Measurements from ENCODE around the gene INKA1. TPM values are rescaled to one million over a fixed set of nuclear protein-coding genes. Genes with fewer than 3 reads are reported as not detected.
"Not testable (repeated sequence)": the region's sequence is repeated elsewhere in the genome, so short reads cannot be mapped to it uniquely, and the experiment has no call there.

INKA1 gene
- total RNA-seq, 1 donor from 2014 or later, result 12.3 TPM

GRCh38 chr3:49807431-49808114 lies 4.5 kb downstream of the INKA1 start:
- no peak for DNase-seq

- no peak for DNase-seq
Measured at GRCh38 chr3:49812916-49813496, 9.9 kb downstream of the INKA1 start.

GRCh38 chr3:49813497-49814174 lies 10.6 kb downstream of the INKA1 start, which contains the start of gene UBA7:
TSS of gene UBA7 (minus strand) at chr3:49813953. CDS start at chr3:49813787, 166 bp downstream.
- no peak for DNase-seq

DNA sequence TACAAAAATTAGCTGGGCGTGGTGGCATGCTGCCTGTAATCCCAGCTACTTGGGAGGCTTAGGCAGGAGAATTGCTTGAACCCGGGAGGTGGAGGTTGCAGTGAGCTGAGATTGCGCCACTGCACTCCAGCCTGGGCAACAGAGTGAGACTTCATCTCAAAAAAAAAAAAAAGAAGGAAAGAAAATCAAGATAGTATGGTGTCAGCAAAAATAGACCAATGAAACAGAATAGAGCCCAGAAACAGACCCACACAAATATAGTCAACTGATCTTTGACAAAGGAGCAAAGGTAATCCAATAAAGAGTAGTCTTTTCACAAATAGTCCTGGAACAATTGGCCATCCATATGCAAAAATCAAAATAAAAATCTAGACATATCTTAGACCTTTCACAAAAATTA lies 20.1 kb downstream of the INKA1 start:
- DNase-seq, result not testable (repeated sequence)

DNA sequence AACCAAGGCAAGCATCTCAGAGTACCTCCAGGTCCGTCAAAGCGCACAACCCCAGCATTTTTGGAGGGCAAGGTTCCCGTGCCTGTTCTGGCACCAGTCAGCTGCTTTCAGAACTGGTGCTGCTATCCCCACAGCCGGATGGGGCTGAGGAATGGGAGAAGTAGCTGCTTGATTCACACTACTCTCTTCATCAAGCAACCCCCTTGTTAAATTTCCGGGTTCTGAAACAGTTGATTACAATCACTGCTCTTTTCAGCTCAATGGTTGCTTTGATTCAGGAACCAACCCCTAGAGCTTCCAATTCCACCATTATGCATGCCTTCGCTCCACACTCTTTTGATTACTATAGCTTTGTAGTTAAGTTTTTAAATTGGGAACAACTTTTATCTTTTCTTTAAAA lies 23.0 kb downstream of the INKA1 start:
- no peak for DNase-seq

GRCh38 chr3:49831341-49831740 lies 28.3 kb downstream of the INKA1 start:
- DNase-seq, result no peak

DNA sequence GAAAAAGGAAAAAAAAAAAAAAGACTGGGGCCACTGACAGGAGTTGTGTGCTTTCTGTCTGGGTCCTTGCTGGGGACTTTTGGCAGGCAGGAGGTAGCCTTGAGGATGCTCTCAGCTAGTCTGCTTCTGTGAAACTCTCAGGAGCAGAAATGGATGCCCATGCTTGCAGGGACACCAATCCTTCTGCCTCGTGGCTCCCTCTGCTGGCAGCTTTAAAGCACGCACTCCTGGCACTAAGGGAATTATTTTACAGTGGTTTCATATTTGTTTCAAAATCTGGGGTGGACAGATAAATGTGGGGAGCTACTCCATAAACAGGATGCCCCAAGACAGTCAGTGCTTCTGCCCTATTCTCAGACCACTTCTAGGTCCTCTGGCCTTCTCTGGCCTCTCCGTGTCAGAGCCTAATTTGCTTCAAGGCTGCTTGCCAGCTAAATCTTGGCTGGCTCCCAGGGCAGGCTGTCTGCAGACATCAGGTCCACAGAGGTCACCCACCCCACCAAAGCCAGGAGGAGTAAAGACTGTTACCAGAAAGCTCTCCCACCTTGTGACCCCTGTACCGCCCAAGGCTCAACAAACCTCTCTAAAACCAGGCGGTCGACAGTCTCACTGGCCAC lies 36.2 kb downstream of the INKA1 start:
- DNase-seq, result peak; percentile 52

GRCh38 chr3:49840388-49840787 lies 37.3 kb downstream of the INKA1 start:
- DNase-seq, result no peak

DNA sequence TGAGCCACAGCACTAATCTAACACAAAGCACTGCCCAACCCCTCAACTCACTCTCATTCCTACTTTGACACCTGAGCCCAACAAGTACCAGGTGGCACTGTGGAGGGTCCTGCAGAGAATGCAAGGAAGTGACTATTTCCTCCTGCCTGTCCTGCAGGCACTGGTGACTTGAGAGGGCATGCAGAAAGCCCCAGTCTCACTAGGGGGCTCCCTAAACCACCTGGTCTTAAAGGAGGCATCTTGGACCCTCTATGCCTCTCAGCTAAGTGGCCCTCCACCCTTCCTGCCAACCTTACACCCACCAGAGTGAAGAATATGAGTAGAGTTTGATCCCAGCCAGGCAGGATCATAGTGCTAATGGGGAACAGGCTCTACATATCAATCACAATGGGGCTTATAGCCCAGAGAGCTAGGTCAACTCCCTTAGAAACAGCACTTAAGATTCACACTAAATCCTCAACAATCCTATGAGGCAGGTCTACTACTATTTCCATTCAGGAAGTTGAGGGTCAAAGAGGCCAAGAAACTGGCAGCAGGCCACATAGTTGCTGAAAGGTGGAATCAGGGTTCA lies 38.1 kb downstream of the INKA1 start:
- no peak for DNase-seq

DNA sequence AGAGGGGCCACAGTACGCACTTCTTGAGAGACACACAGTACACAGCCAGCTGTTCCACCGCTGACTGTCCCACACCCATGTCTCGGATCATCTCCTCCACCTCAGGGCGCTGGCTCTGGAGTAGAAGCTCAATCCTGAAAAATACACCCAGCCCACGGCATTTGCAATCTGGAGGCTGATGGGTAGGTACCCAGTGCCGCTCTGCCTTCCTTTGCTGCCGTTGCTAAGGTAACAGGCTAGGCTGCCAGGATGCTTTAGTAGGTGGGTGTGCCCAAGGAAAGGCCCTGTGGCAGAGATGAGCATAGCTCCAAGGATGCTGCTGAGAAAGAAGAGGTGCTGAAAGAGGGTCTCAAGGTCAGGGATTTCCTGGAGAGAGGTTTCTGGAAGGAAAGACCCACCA lies 38.7 kb downstream of the INKA1 start:
- DNase-seq, result peak; percentile 55

DNA sequence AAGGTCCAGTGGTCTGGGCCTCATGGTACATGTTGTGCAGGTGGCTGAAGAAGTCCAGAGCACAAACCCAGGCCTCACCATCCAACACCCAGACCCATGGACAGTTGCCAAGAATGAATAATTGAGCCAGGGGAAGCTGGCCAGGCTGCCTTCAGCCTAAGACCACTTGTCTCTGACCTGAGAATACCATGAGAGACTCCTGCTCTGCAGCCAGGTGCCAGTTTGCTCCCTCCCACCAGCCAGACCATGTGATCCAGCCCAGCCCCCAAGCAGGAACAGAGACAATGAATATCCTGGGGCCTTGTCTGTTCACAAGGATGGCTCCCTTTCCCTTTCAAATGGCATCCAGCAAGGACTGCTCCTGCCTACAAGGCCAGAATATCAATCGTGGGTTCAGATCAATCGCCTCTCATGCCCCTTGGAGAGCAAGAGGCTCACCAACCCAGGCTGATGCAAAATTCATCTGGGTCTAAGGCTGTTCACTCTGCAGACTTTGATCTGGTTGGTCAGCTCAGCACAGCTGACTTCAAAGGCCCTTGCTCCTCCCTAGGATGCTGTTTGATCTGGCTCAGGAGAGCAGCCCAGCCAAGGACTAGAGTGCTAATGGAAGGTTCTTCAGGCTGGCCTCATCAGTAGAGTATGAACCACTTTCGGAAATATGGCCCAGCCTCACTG lies 39.9 kb downstream of the INKA1 start:
- no peak for DNase-seq

GRCh38 chr3:49844464-49845183 lies 41.6 kb downstream of the INKA1 start:
- DNase-seq, result no peak

GRCh38 chr3:49845694-49846093 lies 42.6 kb downstream of the INKA1 start:
- DNase-seq, result no peak

Small RNA genes lying within 50 kb of the gene (small RNA-seq; reads per million reads assigned to genes)
- not detected for gene COX6CP14

Other genes starting within 250 kb of the INKA1 start
- 7.3 TPM for gene BSN, start 248.8 kb upstream of the INKA1 start, total RNA-seq
- gene APEH, start 128.9 kb upstream of the INKA1 start, total RNA-seq, result 65.4 TPM
- gene MST1, start 113.8 kb upstream of the INKA1 start, total RNA-seq, result 7.5 TPM
- 23.2 TPM for gene RNF123, start 113.7 kb upstream of the INKA1 start, total RNA-seq
- gene AMIGO3, start 83.6 kb upstream of the INKA1 start, total RNA-seq, result 0.78 TPM
- 10.6 TPM for gene GMPPB, start 79.3 kb upstream of the INKA1 start, total RNA-seq
- gene IP6K1, start 16.7 kb upstream of the INKA1 start, total RNA-seq, result 70.3 TPM
- gene CDHR4, start 3.4 kb upstream of the INKA1 start, total RNA-seq, result not detected
- 3.4 TPM for gene UBA7, start 10.7 kb downstream of the INKA1 start, total RNA-seq
- gene TRAIP, start 53.3 kb downstream of the INKA1 start, total RNA-seq, result 2.2 TPM
- 188 TPM for gene CAMKV, start 66.6 kb downstream of the INKA1 start, total RNA-seq
- 0.31 TPM for gene MST1R, start 100.6 kb downstream of the INKA1 start, total RNA-seq
- 16.8 TPM for gene MON1A, start 126.5 kb downstream of the INKA1 start, total RNA-seq
- gene RBM6, start 136.9 kb downstream of the INKA1 start, total RNA-seq, result 83.3 TPM

Data from occipital lobe (tissue), 3 donors.